Measurements from ENCODE around the gene CNTNAP2.

Gene CNTNAP2

DNA sequence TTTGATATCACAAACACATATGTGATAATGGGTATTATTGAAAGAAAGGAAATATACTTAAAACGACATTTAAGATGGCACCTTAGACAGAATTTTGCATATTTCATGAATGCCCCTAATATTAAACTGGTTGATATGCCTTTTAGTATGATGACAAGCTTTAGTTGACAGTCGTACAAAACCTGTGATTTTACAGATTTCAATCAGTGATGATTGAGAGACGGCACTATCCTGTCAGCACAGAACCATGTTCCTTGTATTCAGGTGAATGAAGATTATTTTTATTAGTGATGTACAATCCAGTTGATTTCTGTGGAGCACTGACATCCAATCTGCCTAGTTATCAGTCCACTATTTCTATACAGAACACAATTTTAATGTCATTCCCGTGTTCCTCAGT lies 333.0 kb downstream of the CNTNAP2 start:
- DNase-seq (ENCODE audit: low read depth) = no peak
- no peak for TF ChIP-seq CTCF (conservative IDR thresholded peaks at IDR 0.05; ENCODE audit: control insufficient read depth, insufficient read depth, low read depth, low read length)
- no peak overlapping the region for H3K4me3 ChIP-seq (ENCODE audit: control insufficient read depth, low read depth, low read length)

- no peak for TF ChIP-seq CTCF (conservative IDR thresholded peaks at IDR 0.05; ENCODE audit: control insufficient read depth, insufficient read depth, low read depth, low read length)
- no peak overlapping the region for H3K4me3 ChIP-seq (ENCODE audit: control insufficient read depth, low read depth, low read length)
- DNase-seq (ENCODE audit: low read depth) = no peak
Measured at GRCh38 chr7:146455091-146455655, 338.6 kb downstream of the CNTNAP2 start.

GRCh38 chr7:146479040-146479439 lies 362.4 kb downstream of the CNTNAP2 start:
- no peak for TF ChIP-seq CTCF (conservative IDR thresholded peaks at IDR 0.05; ENCODE audit: control insufficient read depth, insufficient read depth, low read depth, low read length)
- no peak overlapping the region for H3K4me3 ChIP-seq (ENCODE audit: control insufficient read depth, low read depth, low read length)
- DNase-seq (ENCODE audit: low read depth) = no peak

GRCh38 chr7:146486519-146486918 lies 369.9 kb downstream of the CNTNAP2 start:
- no peak for DNase-seq (ENCODE audit: low read depth)
- H3K4me3 ChIP-seq (ENCODE audit: control insufficient read depth, low read depth, low read length) = no peak overlapping the region
- TF ChIP-seq CTCF (conservative IDR thresholded peaks at IDR 0.05; ENCODE audit: control insufficient read depth, insufficient read depth, low read depth, low read length) = no peak

DNA sequence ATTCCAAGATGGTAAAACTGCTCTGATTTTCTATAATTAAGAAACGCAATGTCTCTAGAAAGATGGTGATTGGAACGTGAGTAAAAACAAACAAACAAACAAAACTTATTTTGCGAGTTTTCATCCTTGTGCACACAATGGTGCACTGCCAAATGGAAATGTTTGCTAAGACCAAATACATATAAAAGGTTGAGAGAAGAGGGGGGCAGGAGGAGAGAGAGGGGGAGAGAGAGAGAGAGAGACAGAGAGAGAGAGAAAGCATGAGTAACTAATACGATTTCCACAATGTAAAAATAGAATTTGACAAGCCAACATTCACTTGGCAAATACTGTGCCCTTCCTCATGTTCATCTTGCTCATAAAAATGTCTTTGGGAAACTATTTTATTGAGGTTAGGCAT lies 375.4 kb downstream of the CNTNAP2 start:
- DNase-seq (ENCODE audit: low read depth) = no peak
- no peak for TF ChIP-seq CTCF (conservative IDR thresholded peaks at IDR 0.05; ENCODE audit: control insufficient read depth, insufficient read depth, low read depth, low read length)
- no peak overlapping the region for H3K4me3 ChIP-seq (ENCODE audit: control insufficient read depth, low read depth, low read length)

GRCh38 chr7:146494952-146495596 lies 378.5 kb downstream of the CNTNAP2 start:
- no peak for DNase-seq (ENCODE audit: low read depth)
- H3K4me3 ChIP-seq (ENCODE audit: control insufficient read depth, low read depth, low read length) = no peak overlapping the region
- no peak for TF ChIP-seq CTCF (conservative IDR thresholded peaks at IDR 0.05; ENCODE audit: control insufficient read depth, insufficient read depth, low read depth, low read length)

All from fibroblast of mammary gland (primary cell).